ENCODE data around the gene CES2. TPM values are rescaled to one million over a fixed set of nuclear protein-coding genes. Genes with fewer than 3 reads are reported as not detected.

Gene CES2
- total RNA-seq, 1 experiment from 2014 or later = 35.4 TPM

DNA sequence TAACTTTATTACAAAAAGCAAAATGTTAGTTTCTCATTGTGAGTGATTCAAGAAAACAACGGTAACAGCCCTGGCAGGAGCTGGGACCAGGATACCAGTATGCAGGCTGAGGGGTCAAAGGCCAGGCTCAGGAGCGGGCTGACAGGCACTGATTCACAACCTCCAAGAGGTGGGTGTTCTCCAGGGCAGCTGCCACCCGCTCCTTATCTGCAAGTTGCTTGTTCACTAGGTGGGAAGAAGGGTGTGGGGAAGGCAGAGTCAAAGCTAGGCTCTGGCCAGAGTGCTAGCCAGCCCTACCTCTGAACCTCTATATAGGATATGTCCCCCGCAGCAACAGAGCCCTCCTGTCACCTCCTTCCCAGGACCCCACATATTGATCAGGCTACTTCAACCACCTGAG is 3.2 kb upstream of the CES2 start:
- DNase-seq (ENCODE audit: low read depth, low spot score) = no peak
- H3K79me2 ChIP-seq (ENCODE audit: insufficient read depth, low read length) = peaks cover 49% of the 10 kb centered on the region
- H3K36me3 ChIP-seq (ENCODE audit: control insufficient read depth in 1 of 2, insufficient read depth in 2 of 2, low read length in 2 of 2) = peaks cover under 1 to 7% of the 10 kb centered on the region in 2 experiments; a peak in 1 of 4 replicates
- H3K27me3 ChIP-seq (ENCODE audit: insufficient read depth, low read length) = no peaks in the 10 kb centered on the region
- no peak overlapping the region for H2AFZ ChIP-seq (ENCODE audit: low read depth, low read length, poor library complexity, severe bottlenecking)
- no peak overlapping the region; the same call in 1 of the 2 replicates for H3K9ac ChIP-seq (ENCODE audit: low read length)
- intact Hi-C loops (cut with micrococcal nuclease) = no loop called here
- no peak for TF ChIP-seq ELF1 (IDR thresholded peaks at IDR 0.05; ENCODE audit: borderline replicate concordance, low read depth)
- no peak for TF ChIP-seq YY1 (IDR thresholded peaks at IDR 0.05; ENCODE audit: extremely low read depth, insufficient replicate concordance, low read depth, low read length)
- TF ChIP-seq EZH2 (IDR thresholded peaks at IDR 0.05) = no peak
- no peak for TF ChIP-seq CBX3 (IDR thresholded peaks at IDR 0.05; ENCODE audit: low read depth)
- TF ChIP-seq TCF7L2 (IDR thresholded peaks at IDR 0.05; ENCODE audit: borderline replicate concordance, extremely low read depth, insufficient read depth, insufficient read length) = no peak
- no peak for TF ChIP-seq SRF (IDR thresholded peaks at IDR 0.05; ENCODE audit: low read depth)
- no peak for TF ChIP-seq RAD21 (IDR thresholded peaks at IDR 0.05; ENCODE audit: low read depth)
- TF ChIP-seq POLR2AphosphoS5 (IDR thresholded peaks at IDR 0.05; ENCODE audit: low read depth, low read length) = no peak
- no peak for TF ChIP-seq CEBPB (IDR thresholded peaks at IDR 0.05; ENCODE audit: low read depth)
- no peak for TF ChIP-seq EGR1 (IDR thresholded peaks at IDR 0.05; ENCODE audit: low read depth)
- TF ChIP-seq ZNF274 (IDR thresholded peaks at IDR 0.05; ENCODE audit: low read depth, low read length) = no peak
- no peak for TF ChIP-seq EZH2phosphoT487 (IDR thresholded peaks at IDR 0.05; ENCODE audit: borderline replicate concordance)
- TF ChIP-seq, protein P1, sequence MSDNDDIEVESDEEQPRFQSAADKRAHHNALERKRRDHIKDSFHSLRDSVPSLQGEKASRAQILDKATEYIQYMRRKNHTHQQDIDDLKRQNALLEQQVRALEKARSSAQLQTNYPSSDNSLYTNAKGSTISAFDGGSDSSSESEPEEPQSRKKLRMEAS (IDR thresholded peaks at IDR 0.05) = no peak
- no TSS peak for BruUV-seq (replicated peaks)
- no peak overlapping the region for H3K27ac ChIP-seq (ENCODE audit: low read depth, low read length)
- ChIA-PET CTCF (no interaction called here), RAD21 (ENCODE audit: low non-redundant PET in 1 of 2, low total read pairs in 2 of 2, uncharacterized antibody in 2 of 2, unreplicated experiment in 2 of 2) (no interaction called here), POLR2A (no interaction called here)
- H3K9me2 ChIP-seq (ENCODE audit: insufficient read depth) = no peaks in the 10 kb centered on the region
- no peak for ATAC-seq
- no peak overlapping the region for H3K4me2 ChIP-seq (ENCODE audit: low read length)
- no peaks in the 10 kb centered on the region for H3K9me3 ChIP-seq (ENCODE audit: control insufficient read depth in 1 of 2, insufficient read depth in 1 of 2, low read depth in 1 of 2, low read length in 2 of 2)
- H3K4me1 ChIP-seq (ENCODE audit: control insufficient read depth in 1 of 2, insufficient read depth in 2 of 2, low read length in 2 of 2) = peaks cover 15 to 51% of the 10 kb centered on the region in 2 experiments
- H4K20me1 ChIP-seq (ENCODE audit: insufficient read depth) = no peaks in the 10 kb centered on the region
- no peak overlapping the region for H3K4me3 ChIP-seq (replicated peaks in 1 of 2; ENCODE audit: low read depth in 1 of 2, low read length in 2 of 2)

Measured in HCT116 (cell line).